Urothelium cell line (cell line): ENCODE measurements around the gene APPBP2.
"Not testable (repeated sequence)": the region's sequence is repeated elsewhere in the genome, so short reads cannot be mapped to it uniquely, and the experiment has no call there.

Experiments
- DNase-seq: peaks from one replicate; pipeline ENCODE4 v3.0.0; 2011; ENCODE audit warnings: low spot score, mixed read lengths
- FAIRE-seq: peaks from 2 replicates; lab custom pipeline; 2011; peaks lifted over from hg19 to GRCh38; lab: Jason Lieb, UNC

Gene APPBP2, protein sequence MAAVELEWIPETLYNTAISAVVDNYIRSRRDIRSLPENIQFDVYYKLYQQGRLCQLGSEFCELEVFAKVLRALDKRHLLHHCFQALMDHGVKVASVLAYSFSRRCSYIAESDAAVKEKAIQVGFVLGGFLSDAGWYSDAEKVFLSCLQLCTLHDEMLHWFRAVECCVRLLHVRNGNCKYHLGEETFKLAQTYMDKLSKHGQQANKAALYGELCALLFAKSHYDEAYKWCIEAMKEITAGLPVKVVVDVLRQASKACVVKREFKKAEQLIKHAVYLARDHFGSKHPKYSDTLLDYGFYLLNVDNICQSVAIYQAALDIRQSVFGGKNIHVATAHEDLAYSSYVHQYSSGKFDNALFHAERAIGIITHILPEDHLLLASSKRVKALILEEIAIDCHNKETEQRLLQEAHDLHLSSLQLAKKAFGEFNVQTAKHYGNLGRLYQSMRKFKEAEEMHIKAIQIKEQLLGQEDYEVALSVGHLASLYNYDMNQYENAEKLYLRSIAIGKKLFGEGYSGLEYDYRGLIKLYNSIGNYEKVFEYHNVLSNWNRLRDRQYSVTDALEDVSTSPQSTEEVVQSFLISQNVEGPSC

GRCh38 chr17:60525685-60526514 lies at the start of gene APPBP2:
Gene APPBP2 (minus strand): TSS chr17:60526242. CDS start chr17:60525931, 311 bp downstream.
- FAIRE-seq (peak; percentile 98), DNase-seq (peak; percentile 99)

DNA sequence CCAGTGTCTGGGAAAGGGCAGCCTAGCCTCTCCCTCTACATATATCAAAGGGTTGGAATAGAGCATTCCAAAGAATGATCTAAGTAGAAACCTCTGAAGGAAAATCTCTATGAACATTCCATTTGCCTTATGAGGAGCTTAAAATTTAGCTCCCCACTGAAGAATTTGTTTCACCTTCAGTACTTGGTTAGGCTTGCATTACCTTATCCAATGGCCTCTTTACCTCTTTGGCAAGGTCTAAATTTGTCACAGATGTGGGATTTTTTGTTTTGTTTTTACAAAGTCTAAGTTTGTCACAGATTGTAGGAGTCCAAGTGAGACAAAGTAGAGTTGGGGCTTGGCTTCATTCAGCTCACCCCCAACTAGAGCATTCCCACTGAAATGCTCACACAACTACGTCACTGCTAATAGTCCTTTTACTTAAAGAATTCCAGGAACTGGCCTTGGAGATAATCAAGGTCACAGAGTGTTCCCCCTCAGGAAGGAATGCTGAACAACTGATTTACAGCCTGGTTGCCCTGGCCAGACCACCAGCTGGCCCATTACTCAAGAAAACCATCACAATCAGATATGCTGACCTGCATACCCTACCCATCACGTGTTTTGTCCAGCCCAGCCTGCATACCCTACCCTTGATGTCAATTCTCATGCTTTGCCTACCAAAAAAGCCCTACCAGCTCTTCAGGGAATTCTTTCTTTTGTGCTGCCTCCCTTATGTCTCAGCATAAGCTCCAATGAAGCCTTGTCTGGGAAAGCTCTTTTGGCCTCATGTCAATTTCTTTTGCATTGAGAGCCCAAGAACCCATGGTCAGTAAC lies 47.4 kb upstream of the APPBP2 start:
- DNase-seq: no peak
- FAIRE-seq: peak; percentile 65

- no peak for FAIRE-seq
- DNase-seq: no peak
Observed at GRCh38 chr17:60565233-60565632, 39.2 kb upstream of the APPBP2 start.

GRCh38 chr17:60563743-60564142 lies 37.7 kb upstream of the APPBP2 start:
- no peak for FAIRE-seq
- DNase-seq: no peak

DNA sequence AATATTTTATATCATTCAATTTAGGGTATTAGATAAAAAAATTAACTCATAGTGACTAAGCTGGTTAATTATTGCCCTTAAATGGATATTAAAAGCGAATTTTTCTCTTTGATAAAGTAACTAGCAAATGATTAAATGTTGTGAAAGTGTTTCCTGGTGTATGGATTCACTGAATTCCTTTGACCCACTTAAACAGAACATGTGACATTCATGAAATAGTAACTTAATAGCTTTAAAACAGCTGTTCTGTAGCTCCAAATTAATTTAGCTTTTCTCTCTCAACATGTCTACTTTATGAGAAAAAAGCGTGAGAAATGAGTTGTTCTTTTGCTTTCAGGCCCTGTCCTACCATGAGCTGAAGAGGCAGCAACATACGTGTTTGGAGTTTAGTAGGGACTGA lies 36.4 kb upstream of the APPBP2 start:
- DNase-seq: no peak
- FAIRE-seq: no peak

GRCh38 chr17:60560860-60561257 lies 34.8 kb upstream of the APPBP2 start:
- no peak for DNase-seq
- peak; percentile 79 for FAIRE-seq

- FAIRE-seq: peak; percentile 87
Observed at GRCh38 chr17:60559995-60560859, 34.2 kb upstream of the APPBP2 start.

GRCh38 chr17:60559659-60559994 lies 33.6 kb upstream of the APPBP2 start:
- FAIRE-seq (no peak), DNase-seq (no peak)

More at GRCh38 chr17:60559995-60560859, 34.2 kb upstream of the APPBP2 start:
- DNase-seq: no peak

GRCh38 chr17:60557805-60558204 lies 31.8 kb upstream of the APPBP2 start:
- no peak for DNase-seq
- FAIRE-seq: peak; percentile 96

- peak; percentile 42 for FAIRE-seq
Observed at GRCh38 chr17:60555786-60556185, 29.7 kb upstream of the APPBP2 start.

GRCh38 chr17:60554377-60554788 lies 28.3 kb upstream of the APPBP2 start:
- DNase-seq (no peak), FAIRE-seq (peak; percentile 97)

More at GRCh38 chr17:60555786-60556185, 29.7 kb upstream of the APPBP2 start:
- no peak for DNase-seq

GRCh38 chr17:60552255-60552654 lies 26.2 kb upstream of the APPBP2 start:
- DNase-seq, FAIRE-seq: not testable (repeated sequence)

DNA sequence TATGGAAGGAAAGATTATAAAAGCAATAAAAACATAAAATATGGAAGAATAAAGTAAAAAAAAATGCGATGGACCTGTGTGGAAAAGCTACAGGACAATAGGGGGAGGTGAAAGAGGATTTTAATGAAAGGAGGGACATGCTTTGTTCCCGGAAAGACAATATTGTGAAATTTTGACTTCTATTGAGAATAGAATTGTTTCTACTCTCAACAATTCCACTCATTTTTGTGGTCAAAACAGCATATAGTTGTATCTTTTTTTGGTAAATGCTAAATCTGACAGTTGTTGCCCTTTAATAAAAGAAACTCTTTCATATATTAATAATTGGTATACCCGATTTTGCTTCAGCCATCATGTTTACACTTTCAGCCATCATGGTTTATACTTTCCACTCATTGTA lies 22.9 kb upstream of the APPBP2 start:
- FAIRE-seq (no peak), DNase-seq (no peak)

DNA sequence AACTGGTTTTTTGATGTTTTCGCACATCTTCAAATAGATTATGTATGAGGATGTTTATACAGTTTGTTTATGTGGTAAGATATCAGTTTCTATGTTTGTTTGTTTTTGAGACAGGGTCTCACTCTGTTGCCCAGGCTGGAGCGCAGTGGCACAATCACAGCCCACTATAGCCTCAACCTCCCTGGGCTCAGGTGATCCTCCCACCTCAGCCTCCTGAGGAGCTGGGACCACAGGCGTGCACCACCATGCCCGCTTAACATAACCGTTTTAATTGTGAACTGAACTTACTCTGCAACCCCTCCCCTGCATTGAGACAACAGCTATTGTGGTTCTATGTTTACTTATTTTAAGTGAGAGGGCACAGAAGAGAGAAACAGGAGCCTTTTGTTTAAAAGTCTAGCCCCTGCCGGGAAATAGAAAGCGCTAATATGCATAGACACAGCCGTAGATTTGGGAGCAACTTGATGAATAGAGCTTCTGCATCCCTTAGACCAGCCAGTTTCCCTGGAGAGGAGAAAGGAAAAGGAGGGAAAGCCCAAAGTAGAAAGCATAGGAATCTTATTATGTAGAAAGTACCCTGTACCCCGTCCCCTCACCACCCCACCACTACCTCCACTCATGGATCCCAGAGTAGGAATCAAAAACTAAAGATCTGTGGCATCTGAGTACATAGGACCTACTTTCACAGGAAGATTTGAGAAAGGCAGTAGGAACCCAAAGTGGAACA lies 19.6 kb upstream of the APPBP2 start:
- FAIRE-seq: no peak
- DNase-seq: no peak

DNA sequence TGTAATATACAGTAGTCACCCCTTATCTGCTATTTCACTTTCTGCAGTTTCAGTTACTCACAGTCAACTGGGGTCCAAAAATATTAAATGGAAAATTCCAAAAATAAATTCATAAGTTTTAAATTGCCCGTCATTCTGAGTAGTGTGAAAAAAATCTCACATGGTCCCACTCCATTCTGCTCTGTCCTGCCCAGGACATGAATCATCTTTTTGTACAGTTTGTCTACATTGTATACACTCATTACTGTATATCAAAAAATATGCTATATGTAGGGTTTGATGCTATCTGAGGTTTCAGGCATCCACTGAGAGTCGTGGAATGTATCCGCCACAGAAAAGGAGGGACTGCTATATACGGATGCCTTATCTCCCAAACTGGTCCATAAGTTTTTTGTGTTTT lies 16.0 kb upstream of the APPBP2 start:
- DNase-seq (no peak), FAIRE-seq (peak; percentile 35)

- DNase-seq (no peak), FAIRE-seq (no peak)
Observed at GRCh38 chr17:60540460-60540859, 14.4 kb upstream of the APPBP2 start.

GRCh38 chr17:60539807-60540206 lies 13.8 kb upstream of the APPBP2 start:
- no peak for FAIRE-seq
- DNase-seq: no peak

DNA sequence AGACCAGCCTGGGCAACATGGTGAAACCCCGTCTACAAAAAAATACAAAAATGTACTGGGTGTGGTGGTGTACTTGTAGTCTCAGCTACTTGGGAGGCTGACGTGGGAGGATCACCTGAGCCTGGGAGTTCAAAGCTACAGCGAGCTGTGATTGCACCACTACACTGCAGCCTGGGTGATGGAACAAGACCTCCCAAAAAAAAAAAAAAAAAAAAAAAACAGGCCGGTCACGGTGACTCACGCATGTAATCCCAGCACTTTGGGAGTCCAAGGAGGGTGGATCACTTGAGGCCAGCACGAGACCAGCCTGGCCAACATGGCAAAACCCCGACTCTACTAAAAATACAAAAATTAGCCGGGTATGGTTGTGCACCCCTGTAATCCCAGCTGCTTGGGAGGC lies 12.7 kb upstream of the APPBP2 start:
- DNase-seq (no peak), FAIRE-seq (peak; percentile 13)
